NT2/D1 (cell line): ENCODE results near the gene CRTC1.

Source experiments
- SUZ12 ChIP-seq: IDR thresholded peaks from 2 replicates; pipeline ENCODE4 v1.6.1; 2011; ENCODE audit not compliant: insufficient read length, insufficient read depth; ENCODE audit errors: extremely low read depth
- YY1 ChIP-seq: IDR thresholded peaks from 2 replicates; pipeline ENCODE4 v1.6.1; 2011; ENCODE audit not compliant: insufficient read length, insufficient read depth
- ZNF274 ChIP-seq: IDR thresholded peaks from 2 replicates; pipeline ENCODE4 v1.6.1; 2011; ENCODE audit warnings: mild to moderate bottlenecking, low read depth, low read length

DNA sequence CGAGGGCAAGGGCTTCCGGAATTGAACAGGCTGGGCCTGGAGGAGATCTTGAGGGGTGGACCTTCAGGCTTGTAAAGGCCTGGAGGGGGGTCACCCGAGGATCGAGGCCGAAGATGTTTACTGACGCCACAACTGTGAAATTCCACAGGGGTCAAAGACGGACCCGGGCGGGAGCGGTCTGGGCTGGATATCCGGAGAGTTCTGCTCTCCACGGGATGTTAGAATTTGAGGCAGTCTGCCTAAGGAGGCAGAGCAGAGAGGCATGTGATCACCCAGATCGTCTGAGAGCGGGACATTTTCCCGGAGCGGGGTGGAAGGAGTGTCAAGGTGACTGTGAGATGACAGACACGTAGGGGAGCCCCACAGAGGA is 33.5 kb upstream of the CRTC1 start:
- no peak for TF ChIP-seq ZNF274
- no peak for TF ChIP-seq YY1
- TF ChIP-seq SUZ12 = no peak
